C4-2B (cell line): Measurements from ENCODE around the gene PDK2.

Source experiments
- H3K27ac ChIP-seq: fragments of 450-650 bp; 2 replicates; pipeline ENCODE4 v1.5.1; 2017
- ZFX ChIP-seq: fragments of 450-650 bp; IDR thresholded peaks from 2 replicates; pipeline ENCODE4 v1.6.1; 2017
- TF ChIP-seq, protein P1 (sequence below): fragments of 450-650 bp; conservative IDR thresholded peaks from 2 replicates; pipeline ENCODE4 v1.5.1; 2017; ENCODE audit warnings: mild to moderate bottlenecking

PDK2 gene

DNA sequence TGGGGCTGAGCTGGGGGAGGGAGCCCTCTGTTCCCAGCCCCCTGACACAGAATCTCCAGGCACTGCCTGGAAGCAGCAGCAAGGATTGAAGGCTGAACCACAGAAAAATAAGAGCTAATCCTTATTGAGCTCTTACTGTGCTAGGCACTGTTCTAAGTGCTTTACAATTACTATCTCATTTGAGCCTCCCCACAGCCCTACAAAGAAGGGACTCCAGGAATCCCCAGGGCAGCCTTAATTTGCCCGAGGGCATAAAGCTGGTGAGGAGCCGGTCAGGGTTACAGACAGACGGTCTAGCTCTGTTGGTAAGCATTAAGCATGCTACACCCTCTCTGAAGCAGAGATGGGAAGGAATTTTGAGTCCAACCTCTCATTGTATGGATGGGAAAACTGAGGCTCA is 27.8 kb downstream of the PDK2 start:
- H3K27ac ChIP-seq, result peak overlapping the region; percentile 64

DNA sequence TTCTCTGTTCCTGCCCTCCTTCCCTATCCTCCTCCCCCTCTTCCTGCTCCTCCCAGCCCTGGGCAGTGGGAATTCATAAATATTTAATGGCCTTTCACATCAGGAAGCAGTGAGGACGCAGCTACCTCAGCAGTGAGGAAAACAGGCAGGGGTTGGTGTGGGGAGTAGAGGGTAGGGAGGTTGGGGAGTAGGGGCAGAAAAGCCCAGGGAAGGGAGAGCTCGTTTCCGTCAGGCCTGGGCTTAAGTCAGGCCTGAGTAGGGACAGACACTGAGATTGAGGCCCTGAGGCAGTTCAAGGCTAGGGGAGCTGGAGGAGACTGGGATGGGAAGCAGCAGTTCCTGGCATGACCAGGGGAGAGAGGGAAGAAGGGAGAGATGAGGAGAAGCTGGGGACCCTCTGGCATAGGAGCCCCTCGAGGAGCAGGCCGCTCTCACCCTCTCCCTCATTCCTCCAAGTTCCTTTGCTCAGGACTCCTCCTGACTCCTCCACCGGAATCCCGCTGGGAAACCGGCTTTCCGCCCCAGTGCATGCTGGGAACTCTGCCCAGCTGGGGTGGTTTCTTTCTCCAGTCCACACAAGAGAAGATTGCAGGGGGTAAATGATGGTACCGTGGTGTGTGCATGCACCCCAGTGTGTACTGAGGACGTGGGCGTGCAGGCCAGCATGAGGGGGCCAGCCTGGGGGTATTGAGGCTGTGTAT is 28.6 kb downstream of the PDK2 start:
- H3K27ac ChIP-seq, result peak overlapping the region; percentile 14; the same call in 1 of the 2 replicates
- TF ChIP-seq, protein P1, sequence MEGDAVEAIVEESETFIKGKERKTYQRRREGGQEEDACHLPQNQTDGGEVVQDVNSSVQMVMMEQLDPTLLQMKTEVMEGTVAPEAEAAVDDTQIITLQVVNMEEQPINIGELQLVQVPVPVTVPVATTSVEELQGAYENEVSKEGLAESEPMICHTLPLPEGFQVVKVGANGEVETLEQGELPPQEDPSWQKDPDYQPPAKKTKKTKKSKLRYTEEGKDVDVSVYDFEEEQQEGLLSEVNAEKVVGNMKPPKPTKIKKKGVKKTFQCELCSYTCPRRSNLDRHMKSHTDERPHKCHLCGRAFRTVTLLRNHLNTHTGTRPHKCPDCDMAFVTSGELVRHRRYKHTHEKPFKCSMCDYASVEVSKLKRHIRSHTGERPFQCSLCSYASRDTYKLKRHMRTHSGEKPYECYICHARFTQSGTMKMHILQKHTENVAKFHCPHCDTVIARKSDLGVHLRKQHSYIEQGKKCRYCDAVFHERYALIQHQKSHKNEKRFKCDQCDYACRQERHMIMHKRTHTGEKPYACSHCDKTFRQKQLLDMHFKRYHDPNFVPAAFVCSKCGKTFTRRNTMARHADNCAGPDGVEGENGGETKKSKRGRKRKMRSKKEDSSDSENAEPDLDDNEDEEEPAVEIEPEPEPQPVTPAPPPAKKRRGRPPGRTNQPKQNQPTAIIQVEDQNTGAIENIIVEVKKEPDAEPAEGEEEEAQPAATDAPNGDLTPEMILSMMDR, result no peak
- no peak for TF ChIP-seq ZFX

More for the DNA sequence above, 27.8 kb downstream of the PDK2 start:
- TF ChIP-seq, protein P1, result no peak
- TF ChIP-seq ZFX, result no peak

DNA sequence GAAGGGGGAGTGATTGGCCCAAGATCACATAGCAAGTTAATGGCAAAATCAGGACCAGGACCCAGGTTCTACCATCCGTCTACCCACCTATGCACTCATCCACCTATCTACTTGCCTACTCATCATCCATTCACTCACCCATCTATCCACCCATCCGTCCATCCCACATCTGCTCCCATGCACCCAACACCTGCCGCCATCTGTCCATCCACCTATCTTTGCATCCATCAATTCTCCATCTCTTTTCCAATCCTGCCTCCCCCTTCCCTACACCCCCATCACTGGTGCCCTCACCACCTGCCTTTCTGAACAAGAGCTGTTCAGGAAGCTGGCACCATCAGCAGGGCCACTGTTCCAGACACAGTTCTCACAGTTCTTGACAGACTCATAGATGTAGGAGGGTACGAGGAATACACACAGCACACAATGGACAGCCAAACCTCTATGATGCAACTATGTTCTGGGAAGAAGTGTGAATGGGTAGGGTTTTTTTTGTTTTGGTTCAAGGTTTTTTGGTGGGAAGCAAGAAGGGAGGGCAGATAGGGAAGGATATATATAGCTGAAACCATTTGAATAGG is 30.4 kb downstream of the PDK2 start:
- no peak overlapping the region for H3K27ac ChIP-seq
- TF ChIP-seq, protein P1, result no peak
- TF ChIP-seq ZFX, result no peak

DNA sequence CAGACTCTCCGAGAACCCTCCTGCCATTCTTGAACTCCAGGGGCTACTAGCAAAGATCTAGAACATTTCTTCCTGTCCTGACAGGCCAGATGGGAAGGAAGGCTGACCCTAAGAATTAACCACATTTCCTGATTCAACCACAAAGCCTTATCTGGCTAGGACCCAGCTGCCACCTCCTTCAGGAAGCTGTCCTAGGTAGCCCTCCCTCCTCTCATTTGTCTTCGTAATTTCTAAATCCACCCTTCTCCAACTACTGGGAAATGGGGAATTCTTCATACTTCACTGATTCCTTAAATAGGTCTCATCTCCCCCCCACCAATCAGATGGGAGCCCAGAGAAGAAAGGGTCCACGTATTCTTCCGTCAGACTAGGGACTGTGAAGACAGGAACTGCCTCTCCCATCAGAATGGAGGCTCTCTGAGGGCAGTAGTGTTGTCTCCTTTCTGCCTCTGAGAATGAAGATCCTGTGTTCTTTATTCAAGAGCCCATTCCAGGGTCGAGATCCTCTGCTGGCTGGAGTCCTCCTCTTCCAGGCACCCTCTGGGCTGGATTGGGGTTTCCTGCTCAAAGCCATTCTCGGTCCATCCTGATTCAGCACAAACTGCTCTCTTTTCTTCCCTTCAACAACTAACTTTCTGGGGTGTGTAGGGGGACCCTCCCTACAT is 32.7 kb downstream of the PDK2 start:
- H3K27ac ChIP-seq, result no peak overlapping the region
- TF ChIP-seq, protein P1, result no peak
- no peak for TF ChIP-seq ZFX

DNA sequence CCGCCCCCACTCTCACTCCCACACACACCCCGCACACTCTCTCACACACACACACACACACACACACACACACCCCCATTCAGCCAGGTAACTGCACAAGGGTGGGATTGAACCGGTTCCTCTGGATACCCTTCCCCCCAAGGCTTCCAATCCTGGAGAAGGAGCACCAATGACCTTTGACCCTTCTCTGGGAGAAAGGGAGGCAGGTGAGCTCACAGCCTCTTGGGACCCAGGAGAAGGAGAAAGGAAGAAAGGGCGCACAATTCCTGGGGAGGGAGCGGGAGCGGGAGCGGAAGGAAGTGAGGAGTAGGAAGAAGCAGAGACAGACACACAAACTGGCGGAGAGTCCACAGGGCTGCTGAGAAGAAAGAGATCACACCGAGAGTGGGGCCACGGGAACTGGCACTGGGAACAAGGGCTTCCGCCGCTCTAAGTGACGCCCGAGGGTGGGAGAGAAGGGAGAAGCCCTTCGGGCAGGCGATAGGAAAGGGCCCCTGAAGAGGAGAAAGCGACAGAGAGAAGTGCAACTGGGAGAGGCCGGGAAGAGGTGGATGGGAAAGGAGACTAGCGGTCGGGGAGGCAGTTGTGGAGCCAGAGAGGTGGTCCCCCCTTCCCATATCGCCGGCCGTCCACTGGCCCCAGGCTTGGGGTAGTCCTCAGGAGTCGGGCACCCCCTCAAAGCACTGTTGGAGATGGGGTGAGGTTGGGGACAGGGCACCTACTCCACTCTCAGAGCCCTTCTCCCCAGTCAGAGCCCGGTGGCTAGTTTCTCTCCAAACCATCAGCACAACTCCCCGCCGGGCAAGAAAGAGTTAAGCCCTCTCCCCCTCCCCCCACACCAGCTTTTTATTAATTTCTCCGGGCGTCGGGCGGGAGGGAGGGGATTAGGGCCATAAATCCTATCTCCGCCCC is 33.5 kb downstream of the PDK2 start:
- H3K27ac ChIP-seq, result no peak overlapping the region
- TF ChIP-seq ZFX, result no peak
- TF ChIP-seq, protein P1, result no peak

DNA sequence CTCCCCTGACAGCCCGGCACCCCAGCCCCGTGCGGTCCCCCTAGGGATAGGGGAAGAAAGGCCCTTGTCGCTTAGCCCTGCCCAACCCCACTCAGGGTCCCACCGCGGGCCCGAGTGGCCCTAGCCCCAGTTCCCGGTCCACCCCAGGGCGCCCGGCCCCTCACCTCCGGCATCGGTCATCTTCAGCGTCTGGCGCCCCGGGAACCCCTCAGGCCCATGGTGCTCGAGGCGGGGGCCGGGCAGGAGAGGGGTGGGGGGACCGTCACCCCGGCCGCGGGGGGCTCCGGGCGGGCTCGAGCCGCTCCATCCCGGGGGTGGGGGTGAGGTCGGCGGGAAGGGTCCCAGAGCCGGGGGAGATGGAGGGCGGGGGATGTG is 34.2 kb downstream of the PDK2 start:
- TF ChIP-seq ZFX, result no peak
- H3K27ac ChIP-seq, result no peak overlapping the region

DNA sequence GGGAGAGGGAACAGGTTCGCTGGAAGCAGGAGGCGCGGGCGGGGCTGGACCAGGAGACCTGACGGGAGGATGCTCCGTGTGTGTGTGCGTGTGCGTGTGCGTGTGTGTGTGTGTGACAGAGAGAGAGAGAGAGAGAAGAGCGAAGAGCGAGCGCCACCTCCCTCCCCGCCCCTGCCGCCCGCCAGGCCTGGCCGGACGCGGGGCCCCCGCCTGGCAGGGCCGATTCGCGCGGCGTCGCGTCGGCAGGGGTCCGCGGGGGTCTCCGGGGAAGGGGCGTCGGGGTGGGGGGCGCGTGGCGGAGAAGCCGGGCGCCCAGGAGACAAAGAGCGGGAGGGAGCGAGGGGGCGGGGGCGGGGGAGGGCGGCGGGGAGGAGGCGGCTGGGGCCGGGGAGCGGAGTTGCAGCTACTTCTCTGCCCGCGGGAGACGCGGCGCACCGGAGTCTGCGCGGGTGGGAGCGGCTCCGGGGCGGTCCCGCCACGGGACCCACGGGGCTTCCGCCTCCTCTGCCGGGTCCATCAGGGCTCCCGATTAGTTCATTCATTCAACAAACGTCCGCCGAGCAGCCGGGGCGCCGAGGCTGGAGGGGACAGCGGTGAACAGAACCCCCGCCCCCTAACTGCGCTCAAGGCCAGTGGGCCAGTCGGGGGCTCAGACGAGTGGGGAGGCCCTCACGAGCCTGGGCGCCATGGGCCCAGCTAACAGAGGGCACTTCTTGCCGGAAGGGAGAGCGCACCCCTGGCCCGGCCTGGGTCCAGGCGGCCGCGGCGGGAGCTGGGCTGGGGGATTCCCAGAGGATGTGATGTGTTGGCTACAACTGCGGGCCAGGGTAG is 34.8 kb downstream of the PDK2 start, which contains the start of gene SAMD14:
TSS of gene SAMD14 (minus strand) at position 433 of the 831 bp plus-strand sequence. CDS start 5,201 bp downstream, outside the sequence.
- TF ChIP-seq ZFX, result no peak
- TF ChIP-seq, protein P1, result no peak

More for the DNA sequence above, 34.8 kb downstream of the PDK2 start, which contains the start of gene SAMD14:
- H3K27ac ChIP-seq, result no peak within 1 kb of the TSS
